ENCODE measurements around the gene ATP2B2.

DNA sequence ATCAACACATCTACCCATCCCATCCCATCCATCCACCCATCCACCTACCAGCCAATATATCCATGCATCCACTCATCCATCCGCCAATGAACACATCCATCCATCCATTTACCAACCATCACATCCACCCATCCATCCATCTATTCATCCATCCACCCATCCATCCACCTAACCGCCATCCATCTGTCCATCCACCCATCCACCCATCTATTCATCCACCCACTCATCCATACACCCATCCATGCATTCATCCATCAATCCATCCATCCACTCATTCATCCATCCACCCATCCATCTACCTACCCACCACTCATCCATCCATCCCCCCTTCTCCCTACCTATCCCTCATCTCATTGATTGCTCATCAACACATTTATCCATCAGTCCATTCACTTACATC is 136.9 kb downstream of the ATP2B2 start:
- TF ChIP-seq, protein P1, sequence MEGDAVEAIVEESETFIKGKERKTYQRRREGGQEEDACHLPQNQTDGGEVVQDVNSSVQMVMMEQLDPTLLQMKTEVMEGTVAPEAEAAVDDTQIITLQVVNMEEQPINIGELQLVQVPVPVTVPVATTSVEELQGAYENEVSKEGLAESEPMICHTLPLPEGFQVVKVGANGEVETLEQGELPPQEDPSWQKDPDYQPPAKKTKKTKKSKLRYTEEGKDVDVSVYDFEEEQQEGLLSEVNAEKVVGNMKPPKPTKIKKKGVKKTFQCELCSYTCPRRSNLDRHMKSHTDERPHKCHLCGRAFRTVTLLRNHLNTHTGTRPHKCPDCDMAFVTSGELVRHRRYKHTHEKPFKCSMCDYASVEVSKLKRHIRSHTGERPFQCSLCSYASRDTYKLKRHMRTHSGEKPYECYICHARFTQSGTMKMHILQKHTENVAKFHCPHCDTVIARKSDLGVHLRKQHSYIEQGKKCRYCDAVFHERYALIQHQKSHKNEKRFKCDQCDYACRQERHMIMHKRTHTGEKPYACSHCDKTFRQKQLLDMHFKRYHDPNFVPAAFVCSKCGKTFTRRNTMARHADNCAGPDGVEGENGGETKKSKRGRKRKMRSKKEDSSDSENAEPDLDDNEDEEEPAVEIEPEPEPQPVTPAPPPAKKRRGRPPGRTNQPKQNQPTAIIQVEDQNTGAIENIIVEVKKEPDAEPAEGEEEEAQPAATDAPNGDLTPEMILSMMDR (IDR thresholded peaks at IDR 0.05), result no peak
- no peak for TF ChIP-seq POLR2A (IDR thresholded peaks at IDR 0.05)

All from right lobe of liver (tissue), 4 donors.